Activated T-helper 1 cell treated with anti-CD3 and anti-CD28 coated beads, Interleukin-12 subunit alpha, Interleukin-12 subunit beta, Interleukin-2, Interleukin-4 antibody, amounts not matched to agents 30 ng/mL and 10 ng/mL and 1 ng/mL, durations not matched to agents 14 hours and 24 hours and 36 hours (primary cell): Measurements from ENCODE around the gene FRAS1. TPM values are rescaled to one million over a fixed set of nuclear protein-coding genes. Genes with fewer than 3 reads are reported as not detected.
"Not testable (repeated sequence)": the region's sequence is repeated elsewhere in the genome, so short reads cannot be mapped to it uniquely, and the experiment has no call there.

Experiments
- DNase-seq: peaks from one replicate; pipeline ENCODE4 v3.0.0; 2021; ENCODE audit warnings: low spot score
- H3K27ac Mint-ChIP-seq: one replicate; pipeline ENCODE4 v1.8.0; 2021; ENCODE audit warnings: mild to moderate bottlenecking, mixed read lengths
- H3K27me3 Mint-ChIP-seq: one replicate; pipeline ENCODE4 v1.8.0; 2022; ENCODE audit warnings: mild to moderate bottlenecking, moderate library complexity, mixed read lengths; ENCODE audit not compliant: insufficient read depth
- H3K36me3 Mint-ChIP-seq: one replicate; pipeline ENCODE4 v1.8.0; 2021; ENCODE audit warnings: low read depth, mixed read lengths
- H3K4me1 Mint-ChIP-seq: one replicate; pipeline ENCODE4 v1.8.0; 2021; ENCODE audit warnings: low read depth, mixed read lengths
- H3K4me3 Mint-ChIP-seq: one replicate; pipeline ENCODE4 v1.8.0; 2021; ENCODE audit warnings: mild to moderate bottlenecking, moderate library complexity, mixed read lengths
- H3K9me3 Mint-ChIP-seq: one replicate; pipeline ENCODE4 v1.8.0; 2021; ENCODE audit warnings: mixed read lengths
- intact Hi-C: fragments of 100-400 bp; cut with micrococcal nuclease; formaldehyde crosslinking; loops from one replicate; pipeline ENCODE4 v1.15.1; 2024
- total RNA-seq: library from RNA; stranded (reverse); gene quantifications from 2 replicates; pipeline ENCODE4 v1.2.3, GENCODE V29; 2022

FRAS1 gene
- total RNA-seq, 1 donor from 2014 or later: not detected

GRCh38 chr4:78065508-78066192 is 8.5 kb downstream of the FRAS1 start:
- H3K36me3 Mint-ChIP-seq: no peaks in the 10 kb centered on the region
- intact Hi-C loops: no loop called here
- no peak for DNase-seq
- no peaks in the 10 kb centered on the region for H3K9me3 Mint-ChIP-seq
- peaks cover 35% of the 10 kb centered on the region for H3K27me3 Mint-ChIP-seq
- H3K4me3 Mint-ChIP-seq: no peak overlapping the region
- no peak overlapping the region for H3K27ac Mint-ChIP-seq
- no peaks in the 10 kb centered on the region for H3K4me1 Mint-ChIP-seq

GRCh38 chr4:78068481-78068880 is 11.4 kb downstream of the FRAS1 start:
- Mint-ChIP-seq H3K9me3 (no peaks in the 10 kb centered on the region), H3K27me3 (peaks cover 14% of the 10 kb centered on the region), H3K36me3 (no peaks in the 10 kb centered on the region), H3K4me1 (no peaks in the 10 kb centered on the region), H3K4me3 (no peak overlapping the region), H3K27ac (no peak overlapping the region)
- intact Hi-C loops: no loop called here
- no peak for DNase-seq

GRCh38 chr4:78069319-78069718 is 12.2 kb downstream of the FRAS1 start:
- H3K9me3 Mint-ChIP-seq: no peaks in the 10 kb centered on the region
- no peak overlapping the region for H3K4me3 Mint-ChIP-seq

GRCh38 chr4:78069859-78070258 is 12.7 kb downstream of the FRAS1 start:
- Mint-ChIP-seq H3K9me3 (no peaks in the 10 kb centered on the region), H3K27ac (no peak overlapping the region), H3K36me3 (no peaks in the 10 kb centered on the region), H3K27me3 (peaks cover 18% of the 10 kb centered on the region), H3K4me3 (no peak overlapping the region), H3K4me1 (no peaks in the 10 kb centered on the region)
- intact Hi-C loops: no loop called here
- no peak for DNase-seq

More at GRCh38 chr4:78069319-78069718, 12.2 kb downstream of the FRAS1 start:
- Mint-ChIP-seq H3K36me3 (no peaks in the 10 kb centered on the region), H3K4me1 (no peaks in the 10 kb centered on the region), H3K27ac (no peak overlapping the region), H3K27me3 (peaks cover 14% of the 10 kb centered on the region)
- intact Hi-C loops: no loop called here
- no peak for DNase-seq

- intact Hi-C loops: no loop called here
- Mint-ChIP-seq H3K9me3 (no peaks in the 10 kb centered on the region), H3K36me3 (no peaks in the 10 kb centered on the region), H3K27ac (no peak overlapping the region), H3K4me1 (no peaks in the 10 kb centered on the region), H3K4me3 (no peak overlapping the region), H3K27me3 (peaks cover 14% of the 10 kb centered on the region)
- no peak for DNase-seq
These were observed 13.7 kb downstream of the FRAS1 start for GRCh38 chr4:78070731-78071282.

- Mint-ChIP-seq H3K27ac (no peak overlapping the region), H3K36me3 (no peaks in the 10 kb centered on the region)
- intact Hi-C loops: no loop called here
These were observed 17.6 kb downstream of the FRAS1 start for GRCh38 chr4:78074759-78075158.

GRCh38 chr4:78075986-78076385 is 18.9 kb downstream of the FRAS1 start:
- H3K27ac Mint-ChIP-seq: no peak overlapping the region
- H3K36me3 Mint-ChIP-seq: no peaks in the 10 kb centered on the region
- H3K4me3 Mint-ChIP-seq: no peak overlapping the region
- H3K9me3 Mint-ChIP-seq: no peaks in the 10 kb centered on the region
- DNase-seq: no peak
- H3K27me3 Mint-ChIP-seq: peaks cover 11% of the 10 kb centered on the region
- H3K4me1 Mint-ChIP-seq: no peaks in the 10 kb centered on the region
- intact Hi-C loops: no loop called here

More at GRCh38 chr4:78074759-78075158, 17.6 kb downstream of the FRAS1 start:
- Mint-ChIP-seq H3K4me1 (no peaks in the 10 kb centered on the region), H3K27me3 (peaks cover 11% of the 10 kb centered on the region), H3K9me3 (no peaks in the 10 kb centered on the region), H3K4me3 (no peak overlapping the region)
- DNase-seq: no peak

- H3K4me3 Mint-ChIP-seq: no peak overlapping the region
- intact Hi-C loops: no loop called here
- no peaks in the 10 kb centered on the region for H3K4me1 Mint-ChIP-seq
- H3K27ac Mint-ChIP-seq: no peak overlapping the region
- H3K27me3 Mint-ChIP-seq: peaks cover 13% of the 10 kb centered on the region
- no peaks in the 10 kb centered on the region for H3K9me3 Mint-ChIP-seq
- H3K36me3 Mint-ChIP-seq: no peaks in the 10 kb centered on the region
- DNase-seq: no peak
These were observed 21.0 kb downstream of the FRAS1 start for GRCh38 chr4:78078101-78078500.

- Mint-ChIP-seq H3K27ac (no peak overlapping the region), H3K4me3 (no peak overlapping the region), H3K4me1 (no peaks in the 10 kb centered on the region), H3K36me3 (no peaks in the 10 kb centered on the region), H3K27me3 (peaks cover 8% of the 10 kb centered on the region), H3K9me3 (no peaks in the 10 kb centered on the region)
- intact Hi-C loops: no loop called here
- DNase-seq: no peak
These were observed 22.8 kb downstream of the FRAS1 start for GRCh38 chr4:78079726-78080430.

- Mint-ChIP-seq H3K4me1 (no peaks in the 10 kb centered on the region), H3K4me3 (no peak overlapping the region), H3K9me3 (no peaks in the 10 kb centered on the region), H3K27me3 (peaks cover 10% of the 10 kb centered on the region), H3K27ac (no peak overlapping the region), H3K36me3 (no peaks in the 10 kb centered on the region)
- intact Hi-C loops: no loop called here
- DNase-seq: no peak
These were observed 24.4 kb downstream of the FRAS1 start for GRCh38 chr4:78081541-78081940.

GRCh38 chr4:78083035-78083434 is 25.9 kb downstream of the FRAS1 start:
- no peaks in the 10 kb centered on the region for H3K36me3 Mint-ChIP-seq

GRCh38 chr4:78091534-78091933 is 34.4 kb downstream of the FRAS1 start:
- Mint-ChIP-seq H3K27me3 (peaks cover 6% of the 10 kb centered on the region), H3K36me3 (no peaks in the 10 kb centered on the region), H3K9me3 (no peaks in the 10 kb centered on the region), H3K4me1 (no peaks in the 10 kb centered on the region), H3K4me3 (no peak overlapping the region), H3K27ac (no peak overlapping the region)
- intact Hi-C loops: no loop called here
- DNase-seq: no peak

More at GRCh38 chr4:78083035-78083434, 25.9 kb downstream of the FRAS1 start:
- Mint-ChIP-seq H3K27me3 (peaks cover 6% of the 10 kb centered on the region), H3K9me3 (no peaks in the 10 kb centered on the region), H3K4me1 (no peaks in the 10 kb centered on the region), H3K27ac (no peak overlapping the region), H3K4me3 (no peak overlapping the region)
- intact Hi-C loops: no loop called here
- DNase-seq: no peak

- H3K9me3 Mint-ChIP-seq, H3K4me1 Mint-ChIP-seq, DNase-seq, H3K36me3 Mint-ChIP-seq, H3K27me3 Mint-ChIP-seq, H3K4me3 Mint-ChIP-seq, intact Hi-C loops, H3K27ac Mint-ChIP-seq: not testable (repeated sequence)
These were observed 35.2 kb downstream of the FRAS1 start for GRCh38 chr4:78092350-78092749.
